KMS-11 (cell line): ENCODE measurements around the gene RBM27.

Experiments
- H2AFZ ChIP-seq: fragments of 200-600 bp; sonication (generic); 2 replicates; pipeline ENCODE4 v1.6.1; 2016; ENCODE audit warnings: antibody characterized with exemption, mixed run types, low read depth
- H3K27ac ChIP-seq: fragments of 200-600 bp; sonication (generic); 2 replicates; pipeline ENCODE4 v1.6.1; 2016; ENCODE audit warnings: mild to moderate bottlenecking, mixed run types
- H3K27me3 ChIP-seq: fragments of 200-600 bp; sonication (generic); 2 replicates; pipeline ENCODE4 v1.6.1; 2017; ENCODE audit warnings: mild to moderate bottlenecking, low read depth, mixed run types, moderate library complexity; ENCODE audit not compliant: insufficient read depth
- H3K36me3 ChIP-seq: fragments of 200-600 bp; sonication (generic); 2 replicates; pipeline ENCODE4 v1.6.1; 2017; ENCODE audit warnings: mild to moderate bottlenecking, mixed run types; ENCODE audit not compliant: insufficient read depth
- H3K4me1 ChIP-seq: fragments of 200-600 bp; sonication (generic); 2 replicates; pipeline ENCODE4 v1.6.1; 2016; ENCODE audit warnings: mild to moderate bottlenecking, low read depth, mixed run types; ENCODE audit not compliant: poor library complexity, severe bottlenecking
- H3K4me2 ChIP-seq: fragments of 200-600 bp; sonication (generic); 2 replicates; pipeline ENCODE4 v1.7.0; 2016; ENCODE audit warnings: mild to moderate bottlenecking, mixed run types
- H3K4me3 ChIP-seq: fragments of 200-600 bp; sonication (generic); IDR thresholded peaks from 2 replicates; pipeline ENCODE4 v1.6.1; 2017; ENCODE audit warnings: low read depth, low read length, mixed read lengths; ENCODE audit not compliant: insufficient read depth
- H3K79me2 ChIP-seq: fragments of 200-600 bp; sonication (generic); 2 replicates; pipeline ENCODE4 v1.6.1; 2016; ENCODE audit warnings: low read depth, mixed run types; ENCODE audit not compliant: insufficient read depth
- H3K9ac ChIP-seq: fragments of 200-600 bp; sonication (generic); 2 replicates; pipeline ENCODE4 v1.6.1; 2016; ENCODE audit warnings: mild to moderate bottlenecking, mixed run types
- H4K20me1 ChIP-seq: fragments of 200-600 bp; sonication (generic); 2 replicates; pipeline ENCODE4 v1.6.1; 2016; ENCODE audit warnings: mild to moderate bottlenecking, mixed run types; ENCODE audit not compliant: insufficient read depth
- CTCF ChIP-seq: fragments of 200-600 bp; sonication (generic); conservative IDR thresholded peaks from 2 replicates; pipeline ENCODE4 v1.6.1; 2017; ENCODE audit warnings: low read depth, mild to moderate bottlenecking, antibody characterized with exemption, low read length, moderate library complexity, mixed read lengths

The RBM27 gene

GRCh38 chr5:146203872-146204192 is 427 bp downstream of the RBM27 start:
- TF ChIP-seq CTCF = no peak
- Histone ChIP-seq H3K4me1 (peaks cover 30% of the 10 kb centered on the region), H3K9ac (peak overlapping the region; percentile 87), H3K79me2 (peaks cover 54% of the 10 kb centered on the region), H3K36me3 (no peaks in the 10 kb centered on the region), H3K4me3 (no peak overlapping the region), H2AFZ (peak overlapping the region; percentile 96), H3K27me3 (no peaks in the 10 kb centered on the region), H3K27ac (peak overlapping the region; percentile 78), H3K4me2 (peak overlapping the region; percentile 56), H4K20me1 (peaks cover 12% of the 10 kb centered on the region; the same call in 1 of the 2 replicates)

- Histone ChIP-seq H3K27ac (no peak overlapping the region), H4K20me1 (peaks cover 20% of the 10 kb centered on the region; the same call in 1 of the 2 replicates), H3K9ac (no peak overlapping the region), H3K27me3 (no peaks in the 10 kb centered on the region), H3K4me3 (no peak overlapping the region), H3K36me3 (no peaks in the 10 kb centered on the region), H2AFZ (no peak overlapping the region), H3K4me1 (peaks cover 30% of the 10 kb centered on the region), H3K4me2 (peak overlapping the region; percentile 56; the same call in 1 of the 2 replicates), H3K79me2 (peaks cover 72% of the 10 kb centered on the region)
- no peak for TF ChIP-seq CTCF
Measured at GRCh38 chr5:146205499-146206202, 2.2 kb downstream of the RBM27 start.

GRCh38 chr5:146206257-146206656 is 2.9 kb downstream of the RBM27 start:
- Histone ChIP-seq H3K9ac (no peak overlapping the region), H2AFZ (no peak overlapping the region), H3K4me1 (peaks cover 30% of the 10 kb centered on the region), H3K79me2 (peaks cover 78% of the 10 kb centered on the region), H3K36me3 (no peaks in the 10 kb centered on the region), H3K4me3 (no peak overlapping the region), H4K20me1 (peaks cover 20% of the 10 kb centered on the region; the same call in 1 of the 2 replicates), H3K27me3 (no peaks in the 10 kb centered on the region), H3K4me2 (no peak overlapping the region), H3K27ac (no peak overlapping the region)
- TF ChIP-seq CTCF = no peak

- H3K4me2 ChIP-seq = no peak overlapping the region
- H3K4me1 ChIP-seq = peaks cover 35% of the 10 kb centered on the region
- no peak overlapping the region for H2AFZ ChIP-seq
- H3K9ac ChIP-seq = no peak overlapping the region
- H3K79me2 ChIP-seq = peaks cover 98% of the 10 kb centered on the region
- H3K4me3 ChIP-seq = no peak overlapping the region
- no peaks in the 10 kb centered on the region for H3K36me3 ChIP-seq
- H3K27ac ChIP-seq = no peak overlapping the region
- no peak; the same call in none of the 2 replicates for TF ChIP-seq CTCF
- H4K20me1 ChIP-seq = peaks cover 20% of the 10 kb centered on the region; the same call in 1 of the 2 replicates
- H3K27me3 ChIP-seq = no peaks in the 10 kb centered on the region
Measured at GRCh38 chr5:146208916-146209522, 5.6 kb downstream of the RBM27 start.
